H4 (cell line): ENCODE data around the gene PRR12. TPM values are rescaled to one million over a fixed set of nuclear protein-coding genes. Genes with fewer than 3 reads are reported as not detected.
"Not testable (repeated sequence)": the region's sequence is repeated elsewhere in the genome, so short reads cannot be mapped to it uniquely, and the experiment has no call there.

Experiments
- DNase-seq: peaks from one replicate; pipeline ENCODE4 v3.0.0-alpha.2; 2015; ENCODE audit warnings: low spot score
- total RNA-seq: library from RNA; depleted of rRNA; stranded (reverse); fragments of >200 nt; shearing (Covaris generic); gene quantifications from 2 replicates; pipeline ENCODE4 v1.2.3, GENCODE V29; 2014

PRR12 gene
- total RNA-seq, 1 experiment from 2014 or later, result 1.0 TPM

- not testable (repeated sequence) for DNase-seq
Measured at GRCh38 chr19:49617860-49618259, 26.9 kb downstream of the PRR12 start.

GRCh38 chr19:49624967-49625910, 34.3 kb downstream of the PRR12 start:
- no peak for DNase-seq

- no peak for DNase-seq
Measured at GRCh38 chr19:49626226-49626625, 35.2 kb downstream of the PRR12 start.

GRCh38 chr19:49629659-49630058, 38.7 kb downstream of the PRR12 start:
- DNase-seq, result no peak

GRCh38 chr19:49631014-49631588, 40.1 kb downstream of the PRR12 start:
- DNase-seq, result no peak

- no peak for DNase-seq
Measured at GRCh38 chr19:49631610-49632192, 40.7 kb downstream of the PRR12 start.

GRCh38 chr19:49632576-49632975, 41.6 kb downstream of the PRR12 start:
- no peak for DNase-seq

- DNase-seq, result not testable (repeated sequence)
Measured at GRCh38 chr19:49633273-49633672, 42.3 kb downstream of the PRR12 start.

- no peak for DNase-seq
Measured at GRCh38 chr19:49635530-49636232, 44.7 kb downstream of the PRR12 start.

- DNase-seq, result no peak
Measured at GRCh38 chr19:49636233-49636932, 45.4 kb downstream of the PRR12 start.

GRCh38 chr19:49637821-49638738, 47.1 kb downstream of the PRR12 start:
- DNase-seq, result peak; percentile 75

- no peak for DNase-seq
Measured at GRCh38 chr19:49639401-49640112, 48.6 kb downstream of the PRR12 start.

- DNase-seq, result peak; percentile 100
Measured at GRCh38 chr19:49640113-49640898, 49.3 kb downstream of the PRR12 start, which contains the start of gene RRAS. RRAS (minus strand) TSS chr19:49640143; CDS start chr19:49640098, 45 bp downstream.

GRCh38 chr19:49641688-49642491, 50.9 kb downstream of the PRR12 start, which contains the start of gene SCAF1:
SCAF1 (plus strand) TSS chr19:49642209; CDS start chr19:49645027, 2,818 bp downstream.
- DNase-seq, result peak; percentile 99

- no peak for DNase-seq
Measured at GRCh38 chr19:49642492-49643035, 51.6 kb downstream of the PRR12 start.

- no peak for DNase-seq
Measured at GRCh38 chr19:49643466-49643865, 52.5 kb downstream of the PRR12 start.

- DNase-seq, result no peak
Measured at GRCh38 chr19:49645592-49645991, 54.6 kb downstream of the PRR12 start.
